Lower lobe of right lung (tissue), 2 donors: ENCODE results near the gene TYW5. TPM values are rescaled to one million over a fixed set of nuclear protein-coding genes. Genes with fewer than 3 reads are reported as not detected.

ENCODE experiments used
- ATAC-seq, 2 donors: fragments of 200-7000 bp; cut with Tn5 transposase; one replicate each; pipeline ENCODE4 v1.9.1; 2020 to 2022; ENCODE audit warnings: mild to moderate bottlenecking in 2 of 2, moderate library complexity in 2 of 2
- DNase-seq: peaks from one replicate; pipeline ENCODE4 v3.0.0-alpha.2; 2020
- H3K27ac ChIP-seq: fragments of 200-600 bp; one replicate; pipeline ENCODE4 v1.8.0; 2022
- H3K27me3 ChIP-seq: fragments of 200-600 bp; one replicate; pipeline ENCODE4 v1.8.0; 2022; ENCODE audit warnings: low read depth
- H3K36me3 ChIP-seq: fragments of 200-600 bp; one replicate; pipeline ENCODE4 v1.8.0; 2022; ENCODE audit warnings: mild to moderate bottlenecking
- H3K4me1 ChIP-seq: fragments of 200-600 bp; one replicate; pipeline ENCODE4 v1.8.0; 2022
- H3K4me3 ChIP-seq: fragments of 200-600 bp; one replicate; pipeline ENCODE4 v1.8.0; 2022; ENCODE audit warnings: mild to moderate bottlenecking
- H3K9me3 ChIP-seq: fragments of 200-600 bp; one replicate; pipeline ENCODE4 v1.8.0; 2022
- intact Hi-C: fragments of 100-400 bp; cut with DNase I; formaldehyde crosslinking; loops from one replicate; pipeline ENCODE4 v1.11.0; 2022
- total RNA-seq: library from RNA; stranded (reverse); fragmentation: NEBNext Ultra II Directional; extraction: Animal tissue kit (Norgen Biotek cat#: 25700); gene quantifications from one replicate; pipeline ENCODE4 v1.2.1, GENCODE V29; 2021
- TF ChIP-seq, protein P1 (sequence below): fragments of 200-600 bp; IDR thresholded peaks from one replicate; pipeline ENCODE4 v1.8.0; 2022; ENCODE audit warnings: antibody characterized with exemption, mild to moderate bottlenecking
- donor health status: DM: no; HTN: yes; CAD: no; lungs with severe emphysema.

The TYW5 gene
- total RNA-seq, 1 donor from 2014 or later, result 5.8 TPM

DNA sequence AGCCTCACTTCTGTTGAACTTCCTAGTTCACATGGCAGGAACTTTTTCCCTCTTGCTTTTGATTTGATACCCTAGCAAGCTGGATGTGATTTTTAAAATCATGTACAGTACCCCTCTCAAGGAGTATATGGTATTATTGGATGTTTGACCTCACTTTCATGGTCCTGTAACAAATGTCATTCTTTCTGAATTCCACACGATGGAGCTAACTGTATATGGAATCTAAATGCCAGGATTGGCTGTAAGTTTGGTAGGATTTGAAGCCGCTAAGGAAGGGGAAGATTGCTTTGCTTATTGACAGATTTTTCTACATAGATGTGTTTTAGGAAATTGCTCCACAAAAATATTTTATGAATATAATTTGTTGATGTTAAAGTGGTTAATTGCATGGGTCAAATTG, 18.4 kb upstream of the TYW5 start:
- intact Hi-C loops, result no loop called here
- H3K36me3 ChIP-seq, result no peaks in the 10 kb centered on the region
- H3K9me3 ChIP-seq, result no peaks in the 10 kb centered on the region
- no peaks in the 10 kb centered on the region for H3K27me3 ChIP-seq
- no peaks in the 10 kb centered on the region for H3K4me1 ChIP-seq
- ATAC-seq, result peak in 1 of 2 donors; percentile 43
- DNase-seq, result no peak
- H3K4me3 ChIP-seq, result no peak overlapping the region
- no peak overlapping the region for H3K27ac ChIP-seq
- TF ChIP-seq, protein P1, sequence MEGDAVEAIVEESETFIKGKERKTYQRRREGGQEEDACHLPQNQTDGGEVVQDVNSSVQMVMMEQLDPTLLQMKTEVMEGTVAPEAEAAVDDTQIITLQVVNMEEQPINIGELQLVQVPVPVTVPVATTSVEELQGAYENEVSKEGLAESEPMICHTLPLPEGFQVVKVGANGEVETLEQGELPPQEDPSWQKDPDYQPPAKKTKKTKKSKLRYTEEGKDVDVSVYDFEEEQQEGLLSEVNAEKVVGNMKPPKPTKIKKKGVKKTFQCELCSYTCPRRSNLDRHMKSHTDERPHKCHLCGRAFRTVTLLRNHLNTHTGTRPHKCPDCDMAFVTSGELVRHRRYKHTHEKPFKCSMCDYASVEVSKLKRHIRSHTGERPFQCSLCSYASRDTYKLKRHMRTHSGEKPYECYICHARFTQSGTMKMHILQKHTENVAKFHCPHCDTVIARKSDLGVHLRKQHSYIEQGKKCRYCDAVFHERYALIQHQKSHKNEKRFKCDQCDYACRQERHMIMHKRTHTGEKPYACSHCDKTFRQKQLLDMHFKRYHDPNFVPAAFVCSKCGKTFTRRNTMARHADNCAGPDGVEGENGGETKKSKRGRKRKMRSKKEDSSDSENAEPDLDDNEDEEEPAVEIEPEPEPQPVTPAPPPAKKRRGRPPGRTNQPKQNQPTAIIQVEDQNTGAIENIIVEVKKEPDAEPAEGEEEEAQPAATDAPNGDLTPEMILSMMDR, result peak; percentile 49

DNA sequence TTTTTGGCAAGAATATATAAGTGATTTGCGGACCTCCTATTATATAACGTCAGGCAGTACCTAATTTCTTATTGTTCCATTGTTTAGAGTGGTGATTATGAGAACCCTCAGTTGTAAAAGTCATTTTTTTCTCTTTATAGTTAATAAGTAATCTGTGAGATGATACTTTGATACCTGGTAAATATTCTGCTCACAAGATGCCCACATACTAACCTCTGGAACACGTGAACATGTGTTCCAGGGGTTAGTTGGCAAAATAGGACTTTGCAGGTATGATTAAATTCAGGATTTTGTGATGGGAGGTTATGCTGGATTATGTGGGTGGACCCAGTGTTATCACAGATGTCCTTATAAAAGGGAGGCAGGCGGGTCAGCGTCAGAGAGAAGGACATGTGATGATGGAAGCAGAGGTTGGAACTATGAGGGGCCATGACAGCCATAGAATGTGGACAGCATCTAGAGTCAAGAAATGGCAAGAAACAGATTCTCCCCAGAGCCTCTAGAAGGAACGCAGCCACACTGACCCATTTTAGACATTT, 16.9 kb upstream of the TYW5 start:
- Histone ChIP-seq H3K27me3 (no peaks in the 10 kb centered on the region), H3K4me1 (no peaks in the 10 kb centered on the region), H3K9me3 (no peaks in the 10 kb centered on the region), H3K27ac (no peak overlapping the region), H3K36me3 (peaks cover 6% of the 10 kb centered on the region), H3K4me3 (no peak overlapping the region)
- TF ChIP-seq, protein P1, result no peak
- DNase-seq (no peak), ATAC-seq (no peak)
- intact Hi-C loops, result no loop called here

DNA sequence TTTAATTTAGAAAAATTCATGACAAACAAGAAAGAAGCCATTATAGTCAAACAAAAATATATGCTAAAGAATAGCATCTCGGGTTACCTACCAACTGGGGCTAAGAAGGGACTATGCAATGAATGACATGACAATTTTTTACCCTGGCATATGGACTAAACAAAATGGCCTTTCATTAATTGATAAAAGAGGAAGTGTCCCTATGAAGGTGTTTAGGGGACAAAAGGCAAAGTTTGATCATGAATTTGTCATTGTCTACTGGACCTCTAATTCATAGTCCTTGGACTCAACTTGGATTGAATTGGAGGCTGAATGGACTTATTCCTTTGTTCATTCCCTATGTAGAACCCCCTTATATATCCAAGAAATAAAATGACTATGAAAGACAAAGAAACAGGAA, 12.8 kb upstream of the TYW5 start:
- Histone ChIP-seq H3K36me3 (peaks cover 37% of the 10 kb centered on the region), H3K27ac (no peak overlapping the region), H3K4me3 (no peak overlapping the region), H3K9me3 (no peaks in the 10 kb centered on the region), H3K4me1 (no peaks in the 10 kb centered on the region), H3K27me3 (no peaks in the 10 kb centered on the region)
- no peak for ATAC-seq
- intact Hi-C loops, result no loop called here
- TF ChIP-seq, protein P1, result no peak
- no peak for DNase-seq

DNA sequence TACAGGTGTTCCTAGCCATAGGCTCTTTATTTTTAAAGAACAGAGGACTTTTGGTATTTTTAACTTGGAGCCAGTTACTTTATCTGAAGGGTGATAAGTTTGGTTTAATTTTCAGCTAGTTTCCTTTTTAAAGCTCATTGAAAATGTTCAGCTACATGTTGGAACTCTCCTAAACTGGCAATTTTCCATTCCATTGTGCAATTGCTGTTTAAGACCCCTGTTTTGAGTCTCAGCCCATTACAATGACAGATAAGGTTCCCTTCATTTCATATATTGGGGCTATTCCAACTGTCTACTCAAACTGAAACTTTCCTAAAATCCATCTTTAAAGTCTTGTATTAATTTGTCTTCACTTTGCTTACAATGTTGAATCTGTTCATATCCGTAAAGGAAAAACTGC, 11.7 kb upstream of the TYW5 start:
- ATAC-seq, result no peak
- no peaks in the 10 kb centered on the region for H3K4me1 ChIP-seq
- H3K4me3 ChIP-seq, result no peak overlapping the region
- DNase-seq, result no peak
- peaks cover 49% of the 10 kb centered on the region for H3K36me3 ChIP-seq
- no peaks in the 10 kb centered on the region for H3K9me3 ChIP-seq
- intact Hi-C loops, result no loop called here
- TF ChIP-seq, protein P1, result no peak
- no peaks in the 10 kb centered on the region for H3K27me3 ChIP-seq
- H3K27ac ChIP-seq, result no peak overlapping the region

DNA sequence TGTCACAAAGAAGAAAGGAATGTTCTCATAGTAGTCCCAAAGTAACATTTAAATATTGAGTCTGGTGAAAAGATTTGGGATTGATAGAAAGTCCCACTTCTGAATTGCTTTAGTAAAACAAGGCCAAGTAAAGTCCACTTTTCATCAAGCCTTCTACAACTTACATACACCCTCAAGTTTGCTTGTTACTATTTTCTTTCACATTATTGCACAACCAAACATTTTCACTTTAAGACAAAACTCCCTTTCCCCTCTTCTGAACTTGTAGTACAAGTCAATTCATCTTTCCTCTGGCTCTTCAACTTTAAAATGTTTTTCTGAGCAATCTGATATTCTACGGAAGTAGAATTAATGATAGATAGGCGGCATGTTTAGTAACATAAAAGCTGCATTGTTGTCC, 11.1 kb upstream of the TYW5 start:
- ATAC-seq, result no peak
- peaks cover 55% of the 10 kb centered on the region for H3K36me3 ChIP-seq
- no peak overlapping the region for H3K27ac ChIP-seq
- TF ChIP-seq, protein P1, result no peak
- H3K4me1 ChIP-seq, result no peaks in the 10 kb centered on the region
- intact Hi-C loops, result no loop called here
- no peak overlapping the region for H3K4me3 ChIP-seq
- no peaks in the 10 kb centered on the region for H3K9me3 ChIP-seq
- no peaks in the 10 kb centered on the region for H3K27me3 ChIP-seq
- no peak for DNase-seq

DNA sequence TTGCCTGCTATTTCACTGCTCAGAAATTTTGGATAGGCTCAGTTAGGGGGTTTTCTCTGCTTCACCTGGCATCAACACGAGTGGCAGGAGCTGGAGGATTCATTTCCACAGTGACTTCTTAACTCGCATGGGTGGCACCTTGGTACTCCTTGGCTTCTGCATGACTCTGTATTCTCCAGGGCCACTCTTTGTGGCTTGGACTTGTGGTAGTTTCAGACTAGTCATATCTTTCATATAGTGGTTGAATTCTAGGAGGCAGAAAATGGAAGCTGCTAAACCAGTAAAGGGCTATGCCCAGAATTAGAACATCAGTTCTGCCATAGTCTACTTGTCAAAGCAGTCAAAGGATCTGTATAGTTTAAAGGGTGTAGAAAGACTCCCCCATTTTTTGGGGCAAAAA, 6.9 kb upstream of the TYW5 start:
- Histone ChIP-seq H3K36me3 (peaks cover 80% of the 10 kb centered on the region), H3K27ac (no peak overlapping the region), H3K4me1 (peaks cover 7% of the 10 kb centered on the region), H3K27me3 (no peaks in the 10 kb centered on the region), H3K4me3 (no peak overlapping the region), H3K9me3 (no peaks in the 10 kb centered on the region)
- DNase-seq, result no peak
- intact Hi-C loops, result no loop called here
- TF ChIP-seq, protein P1, result no peak
- ATAC-seq, result no peak
